Stimulated activated naive CD8-positive, alpha-beta T cell treated with anti-CD3 and anti-CD28 coated beads, Interleukin-15, Interleukin-2, amounts not matched to agents 100 U/mL and 50 U/mL, for 24 hours (primary cell): ENCODE data around the gene ADPRH.
"Not testable (repeated sequence)": the region's sequence is repeated elsewhere in the genome, so short reads cannot be mapped to it uniquely, and the experiment has no call there.

Experiments used
- ATAC-seq: fragments of 150-1000 bp; cut with Tn5 transposase; one replicate; pipeline ENCODE4 v1.10.0; 2021
- DNase-seq: peaks from one replicate; pipeline ENCODE4 v3.0.0; 2021

ADPRH gene

DNA sequence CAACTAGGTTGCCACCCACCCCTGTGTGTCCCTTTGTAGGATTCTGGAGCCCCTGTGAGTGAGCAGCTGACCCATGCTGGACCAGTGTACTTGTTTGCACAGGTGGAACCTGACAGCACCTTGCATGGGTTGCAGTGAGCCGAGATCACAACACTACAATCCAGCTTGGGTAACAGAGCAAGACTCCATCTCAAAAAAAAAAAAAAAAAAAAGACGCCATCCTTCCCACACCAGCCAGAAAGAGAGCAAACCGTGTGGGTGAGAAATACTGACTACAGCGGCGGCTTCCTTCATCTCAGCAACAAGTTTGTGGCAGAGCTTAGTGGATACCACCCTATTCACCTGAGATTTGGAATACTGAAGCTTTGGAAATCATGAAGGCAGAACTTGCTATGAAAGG lies 19.1 kb upstream of the ADPRH start:
- DNase-seq (no peak), ATAC-seq (no peak)

DNA sequence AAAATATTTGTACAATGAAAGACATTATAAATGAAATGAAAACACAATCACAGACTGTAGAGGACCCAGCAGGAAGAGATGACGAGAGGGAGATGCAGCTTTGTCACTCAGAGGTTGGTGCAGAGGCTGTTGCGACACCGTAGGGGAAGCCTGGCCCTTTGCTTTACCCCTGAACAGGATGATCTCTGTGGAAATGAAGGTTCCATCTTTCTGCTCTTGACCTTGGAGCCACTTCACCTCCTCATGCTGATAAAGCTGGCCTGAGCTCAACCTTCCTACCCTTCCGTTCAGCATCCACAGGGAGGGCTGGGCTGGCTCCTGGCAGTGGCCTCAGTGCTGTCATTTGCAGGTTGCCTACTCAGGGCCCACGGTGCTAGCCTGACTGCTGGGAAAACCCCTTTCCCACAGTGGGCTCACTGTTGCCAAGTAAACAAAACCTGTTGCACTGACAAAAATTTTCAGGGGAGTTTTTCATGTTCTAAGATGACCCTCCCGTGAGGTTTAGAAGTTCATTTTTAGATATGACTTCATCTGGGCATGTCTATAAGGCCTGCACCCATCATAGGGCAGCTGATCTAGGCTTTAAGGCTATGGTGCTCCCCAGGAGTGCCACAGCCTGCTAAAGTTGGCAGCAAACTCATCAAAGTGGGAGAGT lies 16.9 kb upstream of the ADPRH start:
- DNase-seq (peak; percentile 64), ATAC-seq (peak; percentile 91)

DNA sequence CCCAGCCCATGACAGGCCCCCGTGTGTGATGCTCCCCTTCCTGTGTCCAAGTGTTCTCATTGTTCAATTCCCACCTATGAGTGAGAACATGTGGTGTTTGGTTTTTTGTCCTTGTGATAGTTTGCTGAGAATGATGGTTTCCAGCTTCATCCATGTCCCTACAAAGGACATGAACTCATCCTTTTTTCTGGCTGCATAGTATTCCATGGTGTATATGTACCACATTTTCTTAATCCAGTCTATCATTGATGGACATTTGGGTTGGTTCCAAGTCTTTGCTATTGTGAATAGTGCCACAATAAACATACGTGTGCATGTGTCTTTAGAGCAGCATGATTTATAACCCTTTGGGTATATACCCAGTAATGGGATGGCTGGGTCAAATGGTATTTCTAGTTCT lies 16.0 kb upstream of the ADPRH start:
- ATAC-seq, DNase-seq: not testable (repeated sequence)

DNA sequence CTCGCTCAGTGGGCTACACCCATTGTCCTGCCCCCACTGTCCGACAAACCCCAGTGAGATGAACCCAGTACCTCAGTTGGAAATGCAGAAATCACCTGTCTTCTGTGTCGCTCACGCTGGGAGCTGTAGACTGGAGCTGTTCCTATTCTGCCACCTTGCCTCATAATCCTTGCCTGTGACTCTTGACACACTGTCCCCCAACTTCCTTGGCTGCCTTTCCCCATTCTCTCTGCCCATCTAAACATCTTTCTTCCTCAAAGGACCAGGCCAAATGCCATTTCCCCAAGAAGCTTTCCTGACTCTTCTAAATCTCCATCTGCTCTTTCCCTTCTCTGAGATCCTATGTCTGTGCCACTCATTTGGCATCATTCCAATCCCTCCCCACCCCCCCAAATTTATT lies 10.1 kb upstream of the ADPRH start:
- no peak for DNase-seq
- ATAC-seq = no peak

DNA sequence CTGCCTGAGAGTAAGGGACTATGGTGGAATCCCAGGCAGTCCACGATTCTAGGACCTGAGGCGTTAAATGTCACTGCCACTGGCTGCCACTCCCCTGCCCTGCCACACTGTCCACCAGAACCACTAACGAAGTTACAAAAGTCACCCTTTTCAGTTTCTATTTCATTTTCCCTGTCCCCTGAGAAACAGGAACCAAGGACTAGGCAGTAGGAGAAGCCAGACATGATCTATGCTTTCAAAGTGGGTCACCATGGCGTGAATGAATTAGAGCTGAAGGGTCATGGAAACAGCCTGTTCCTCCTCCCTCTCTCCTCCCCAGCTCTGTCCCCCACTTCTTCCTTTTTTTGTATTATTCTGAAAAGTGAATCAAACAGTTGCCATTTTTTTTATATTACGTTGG lies 9.1 kb upstream of the ADPRH start:
- DNase-seq (no peak), ATAC-seq (no peak)

DNA sequence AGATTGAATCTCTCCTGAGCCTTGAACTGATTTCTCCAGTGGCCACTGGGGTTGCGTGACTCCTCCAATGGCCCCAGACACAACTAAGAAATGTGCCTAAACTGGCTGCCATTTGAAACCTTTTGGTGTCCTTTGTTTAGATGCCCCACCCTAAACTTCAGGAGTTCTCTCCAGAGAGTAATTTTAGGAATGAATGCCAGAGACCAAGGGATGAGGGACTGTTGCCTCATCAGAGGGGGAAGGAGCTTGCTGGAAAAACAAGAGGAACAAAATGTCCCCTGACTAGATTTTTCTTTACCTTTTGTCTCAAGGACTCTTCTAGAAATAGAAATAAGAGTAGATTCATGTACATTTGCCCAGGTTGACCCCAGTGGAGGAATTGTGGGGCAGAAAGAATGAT lies 8.1 kb upstream of the ADPRH start:
- DNase-seq (no peak), ATAC-seq (no peak)

DNA sequence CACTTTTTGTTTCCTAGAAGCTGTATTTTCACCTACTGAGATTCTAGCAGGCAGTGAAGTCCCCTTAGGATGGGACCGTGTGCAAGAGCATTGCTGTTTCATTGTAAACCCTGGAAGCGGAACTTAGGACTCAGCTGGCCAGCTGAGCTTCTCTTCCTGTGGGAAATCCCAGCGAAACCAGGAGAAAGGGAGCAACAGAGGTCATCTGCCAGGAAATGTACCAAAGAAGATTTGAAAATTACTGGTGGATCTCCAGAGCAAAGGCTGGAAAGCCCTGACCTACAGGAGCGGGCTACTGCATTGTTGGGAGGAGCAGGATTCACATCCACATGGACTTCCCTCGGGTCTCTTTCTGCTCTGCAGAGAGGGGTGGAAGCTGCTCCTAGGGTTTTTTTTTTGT lies 7.6 kb upstream of the ADPRH start:
- ATAC-seq = no peak
- no peak for DNase-seq

DNA sequence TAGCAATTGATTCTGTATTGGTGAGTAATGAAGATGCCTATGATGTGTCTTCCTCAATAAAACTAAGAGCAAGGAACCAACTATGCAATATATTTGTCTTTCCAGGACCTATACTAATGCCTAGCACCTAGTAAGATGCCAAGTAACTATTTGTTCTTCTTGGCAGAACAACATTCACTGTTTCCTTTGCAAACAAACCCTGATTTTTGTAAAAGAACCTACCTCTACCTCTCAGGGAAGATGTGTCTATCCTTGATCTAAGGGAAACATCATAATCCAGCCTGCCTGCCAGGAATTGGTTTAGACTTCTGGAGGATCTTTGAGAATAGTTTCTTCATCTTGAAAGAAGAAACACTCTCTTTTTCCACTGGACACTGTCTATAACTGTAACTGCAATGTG lies 3.8 kb upstream of the ADPRH start:
- ATAC-seq (no peak), DNase-seq (no peak)

DNA sequence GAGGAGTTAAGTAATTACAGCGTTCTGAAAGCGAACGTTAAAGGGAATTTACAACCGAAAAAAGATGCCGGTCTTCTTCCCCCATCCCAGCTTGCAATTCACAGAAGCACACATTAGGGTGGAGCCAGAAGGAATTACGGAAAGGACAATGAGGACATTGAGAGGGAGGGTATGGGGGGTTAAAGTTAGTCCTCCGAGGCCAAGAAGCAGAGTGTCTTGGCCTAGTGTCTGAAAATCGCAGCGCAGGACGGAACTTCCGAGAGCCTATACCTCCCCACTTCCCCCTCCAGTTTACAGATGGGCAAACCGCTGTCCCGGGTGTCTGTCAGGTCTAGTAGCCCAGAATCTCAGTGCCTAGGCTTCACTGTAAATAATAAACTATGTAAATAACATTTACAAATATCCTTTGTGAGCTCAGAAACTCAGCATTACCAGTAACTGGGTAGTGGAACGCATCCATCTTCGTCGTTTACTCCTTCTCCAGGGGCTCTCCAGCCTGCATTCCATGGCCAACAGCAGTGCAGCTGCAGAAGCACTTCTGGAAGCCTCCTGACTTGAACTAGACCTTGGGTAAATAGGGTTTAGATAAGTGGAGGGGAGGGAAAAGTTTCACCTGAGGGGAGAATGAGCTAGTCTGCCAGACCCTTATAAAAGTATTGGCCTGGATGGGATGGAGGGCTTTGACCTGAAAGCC lies 922 bp downstream of the ADPRH start:
- DNase-seq (no peak), ATAC-seq (peak; percentile 35)

DNA sequence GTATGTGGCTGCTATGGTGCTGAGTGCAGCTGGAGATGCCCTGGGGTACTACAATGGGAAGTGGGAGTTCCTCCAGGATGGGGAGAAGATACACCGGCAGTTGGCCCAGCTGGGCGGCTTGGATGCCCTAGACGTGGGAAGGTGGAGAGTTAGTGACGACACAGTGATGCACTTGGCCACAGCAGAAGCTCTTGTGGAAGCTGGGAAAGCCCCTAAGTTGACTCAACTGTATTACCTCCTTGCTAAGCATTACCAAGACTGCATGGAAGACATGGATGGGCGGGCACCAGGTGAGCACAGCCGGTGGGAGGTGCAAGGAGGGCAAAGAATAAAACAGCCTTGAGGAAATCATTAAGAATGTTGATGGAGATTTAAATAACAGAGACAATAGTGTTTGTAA lies 2.9 kb downstream of the ADPRH start:
- ATAC-seq (peak; percentile 83), DNase-seq (peak; percentile 38)

DNA sequence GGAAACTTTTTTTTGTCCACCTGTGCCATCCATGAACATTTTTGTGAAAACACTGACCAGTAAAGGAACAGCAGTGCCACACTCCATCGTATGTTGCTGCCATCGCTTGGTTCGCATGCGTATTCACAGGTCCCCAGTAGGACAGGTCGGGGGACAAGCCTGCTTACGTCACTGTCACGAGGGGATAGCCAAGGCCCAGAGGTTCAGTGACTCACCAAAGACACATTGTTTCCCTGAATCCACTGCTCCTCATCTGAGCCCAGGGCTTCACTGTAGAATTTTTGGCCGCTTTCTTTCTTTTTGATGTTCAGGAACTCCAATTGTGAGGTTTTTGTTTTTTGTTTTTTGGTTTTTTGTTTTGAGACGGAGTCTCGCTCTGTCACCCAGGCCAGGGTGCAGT lies 5.9 kb downstream of the ADPRH start:
- ATAC-seq (no peak), DNase-seq (no peak)

DNA sequence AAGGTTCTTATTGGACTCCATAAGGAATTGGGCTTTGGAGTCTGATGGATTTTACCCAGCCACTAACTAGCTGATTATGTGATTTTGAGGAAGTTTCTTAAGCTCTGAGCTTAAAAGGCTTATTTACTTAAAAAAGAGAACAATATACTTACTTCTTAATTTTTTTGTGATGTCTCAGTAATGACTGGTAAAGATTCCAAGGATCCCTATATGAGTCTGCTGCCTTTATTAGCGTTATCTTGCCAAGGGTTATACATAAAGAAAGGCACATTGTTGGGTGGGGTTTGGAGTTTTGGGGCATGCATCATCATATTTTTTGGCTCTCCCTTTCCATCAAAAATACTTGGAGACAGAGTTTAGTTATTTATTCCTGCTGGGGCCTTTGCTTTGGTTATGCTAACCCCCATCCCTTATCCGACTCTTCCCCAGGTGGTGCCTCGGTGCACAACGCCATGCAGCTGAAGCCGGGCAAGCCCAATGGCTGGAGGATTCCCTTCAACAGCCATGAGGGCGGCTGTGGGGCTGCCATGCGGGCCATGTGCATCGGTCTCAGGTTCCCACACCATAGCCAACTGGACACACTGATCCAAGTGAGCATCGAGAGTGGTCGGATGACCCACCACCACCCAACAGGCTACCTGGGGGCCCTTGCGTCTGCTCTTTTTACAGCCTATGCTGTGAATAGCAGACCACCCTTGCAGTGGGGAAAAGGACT lies 6.7 kb downstream of the ADPRH start:
- DNase-seq (no peak), ATAC-seq (no peak)

DNA sequence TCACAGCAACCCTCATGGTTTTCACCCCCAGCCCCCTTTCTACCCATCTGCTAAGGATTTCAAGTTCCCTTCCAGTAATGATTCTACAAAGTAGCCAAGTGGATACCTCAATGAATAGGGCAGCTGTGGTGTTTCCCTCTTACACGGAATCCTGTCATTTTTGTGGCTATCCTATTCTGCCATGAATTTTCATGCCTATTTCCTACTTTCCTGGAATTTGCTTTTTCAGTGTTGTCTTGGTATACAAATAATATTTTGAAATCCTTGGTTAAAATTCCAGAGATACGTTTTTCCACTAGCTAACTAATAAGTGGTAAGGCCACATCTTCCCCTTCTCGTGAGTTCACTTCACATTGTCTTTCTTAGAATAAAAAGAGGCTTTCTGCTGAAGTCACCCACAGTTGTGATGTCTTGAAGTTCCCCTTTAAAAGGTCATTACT lies 7.5 kb downstream of the ADPRH start:
- ATAC-seq (no peak), DNase-seq (no peak)

DNA sequence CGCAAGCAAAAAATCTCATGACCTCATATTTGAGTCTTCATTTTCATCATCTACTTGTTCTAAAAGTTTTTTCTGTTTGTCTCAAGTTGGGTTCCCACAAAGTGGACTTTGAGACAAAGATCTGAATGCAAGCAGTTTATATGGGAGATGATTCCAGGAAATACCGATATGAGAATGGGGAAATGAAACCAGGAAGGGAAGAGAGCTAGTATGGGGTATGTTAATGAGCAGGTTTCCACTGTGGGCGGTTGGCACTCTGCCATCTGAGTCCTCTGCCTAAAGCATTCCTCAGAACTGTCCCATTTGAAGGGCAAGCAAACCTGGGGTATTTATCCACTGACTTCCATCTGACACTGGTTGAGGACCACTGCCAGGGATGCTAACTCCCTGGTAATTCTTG lies 8.8 kb downstream of the ADPRH start:
- DNase-seq (peak; percentile 63), ATAC-seq (peak; percentile 33)

DNA sequence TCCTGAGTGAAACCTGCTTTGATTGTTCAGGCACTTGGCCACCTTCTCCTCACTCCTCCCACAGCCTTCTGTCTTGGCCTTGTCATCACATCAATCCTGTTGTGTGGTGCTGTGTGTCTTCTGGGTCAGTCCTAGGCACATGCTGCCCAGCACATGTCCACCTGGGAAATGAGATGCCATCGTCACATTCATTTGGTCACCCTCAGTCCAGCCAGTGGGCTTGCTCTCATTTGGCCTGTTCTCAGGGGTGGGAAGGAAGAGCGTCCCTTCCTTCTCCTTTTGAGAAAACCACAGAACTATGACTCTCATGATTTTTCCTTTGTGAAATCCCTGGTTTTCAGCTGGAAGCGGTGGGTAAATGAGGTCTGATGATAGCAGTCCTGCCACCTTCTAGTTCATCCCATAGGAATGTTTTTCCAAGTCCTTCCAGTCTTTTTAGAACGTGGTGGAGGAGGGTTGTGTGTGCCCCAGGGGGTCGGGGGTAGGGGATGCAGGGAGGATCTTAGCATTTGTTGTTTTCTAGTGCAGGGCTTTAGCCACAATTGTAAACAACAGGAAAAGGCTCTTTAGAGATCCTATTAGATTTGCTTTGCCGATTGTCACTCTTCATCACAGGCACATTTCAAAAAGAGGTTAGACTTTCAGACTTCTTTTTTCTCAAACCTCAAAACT lies 9.9 kb downstream of the ADPRH start:
- DNase-seq (no peak), ATAC-seq (no peak)

DNA sequence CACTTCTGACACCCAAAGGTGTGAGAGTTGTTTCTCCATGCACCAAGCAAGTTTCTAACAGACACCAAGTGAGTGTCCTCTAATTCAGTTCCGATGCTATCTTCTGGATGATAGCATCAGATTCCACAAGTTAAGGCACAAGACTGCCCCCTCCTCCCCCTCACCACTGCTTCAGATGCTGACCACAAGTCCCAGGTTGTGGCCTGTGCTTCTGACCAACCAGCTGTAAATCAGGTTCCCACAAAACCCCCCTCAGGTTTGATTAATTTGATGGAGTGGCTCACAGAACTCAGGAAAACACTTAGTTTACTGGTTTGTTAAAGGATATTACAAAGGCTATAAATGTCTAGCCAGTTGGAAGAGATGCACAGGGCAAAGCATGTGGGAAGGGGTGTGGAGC lies 11.4 kb downstream of the ADPRH start:
- no peak for DNase-seq

DNA sequence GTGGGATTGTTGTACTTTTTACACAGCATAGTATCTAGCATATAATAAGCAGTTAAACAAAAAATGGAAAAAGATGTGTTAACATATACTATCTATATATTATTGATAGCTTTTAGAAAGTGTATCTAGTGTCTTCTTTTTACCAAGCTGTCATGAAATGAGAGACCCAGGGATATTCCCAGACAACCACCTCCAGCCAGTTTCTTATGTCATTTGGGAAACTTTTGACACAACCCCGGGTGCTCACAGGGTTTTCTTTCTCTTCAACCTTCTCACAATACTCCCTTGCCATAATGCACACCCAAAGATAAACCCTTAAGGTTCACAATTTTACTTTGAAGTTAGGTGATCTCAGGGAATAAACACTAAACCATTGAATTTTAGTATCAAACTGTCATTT lies 13.6 kb downstream of the ADPRH start:
- ATAC-seq = no peak
- DNase-seq = no peak

More for the DNA sequence above, 11.4 kb downstream of the ADPRH start:
- ATAC-seq = no peak

DNA sequence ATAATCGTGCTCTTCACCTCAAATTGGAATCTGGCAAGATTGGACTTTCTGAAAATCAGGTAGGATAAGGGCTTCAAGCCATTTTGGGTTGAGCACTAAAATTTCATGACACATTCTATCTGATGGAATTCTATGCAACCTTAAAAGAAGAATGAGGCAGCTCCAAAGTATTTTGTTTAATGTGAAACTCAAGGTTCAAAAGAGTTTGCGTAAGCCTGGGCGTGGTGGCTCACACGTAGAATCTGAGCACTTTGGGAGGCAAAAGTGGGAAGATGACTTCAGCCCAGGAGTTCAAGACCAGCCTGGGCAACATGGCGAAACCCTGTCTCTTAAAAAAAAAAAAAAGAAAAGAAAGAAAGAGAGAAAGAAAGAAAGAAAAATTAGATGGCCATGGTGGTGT lies 14.8 kb downstream of the ADPRH start:
- no peak for DNase-seq
- no peak for ATAC-seq

DNA sequence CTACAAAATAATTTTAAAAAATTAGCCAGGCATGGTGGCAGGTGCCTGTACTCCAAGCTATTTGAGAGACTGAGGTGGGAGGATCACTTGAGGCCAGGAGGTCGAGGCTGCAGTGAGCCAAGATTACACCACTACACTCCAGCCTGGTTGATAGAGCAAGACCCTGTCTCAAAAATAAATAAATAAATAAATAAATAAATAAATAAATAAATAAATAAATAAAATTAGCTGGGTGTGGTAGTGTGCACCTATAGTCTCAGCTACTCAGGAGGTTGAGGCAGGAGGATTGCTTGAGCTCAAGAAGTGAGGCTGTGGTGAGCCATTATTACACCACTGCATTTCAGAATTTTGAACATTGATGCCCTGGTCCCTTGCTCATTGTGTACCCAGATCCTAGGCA lies 15.6 kb downstream of the ADPRH start:
- ATAC-seq, DNase-seq: not testable (repeated sequence)

DNA sequence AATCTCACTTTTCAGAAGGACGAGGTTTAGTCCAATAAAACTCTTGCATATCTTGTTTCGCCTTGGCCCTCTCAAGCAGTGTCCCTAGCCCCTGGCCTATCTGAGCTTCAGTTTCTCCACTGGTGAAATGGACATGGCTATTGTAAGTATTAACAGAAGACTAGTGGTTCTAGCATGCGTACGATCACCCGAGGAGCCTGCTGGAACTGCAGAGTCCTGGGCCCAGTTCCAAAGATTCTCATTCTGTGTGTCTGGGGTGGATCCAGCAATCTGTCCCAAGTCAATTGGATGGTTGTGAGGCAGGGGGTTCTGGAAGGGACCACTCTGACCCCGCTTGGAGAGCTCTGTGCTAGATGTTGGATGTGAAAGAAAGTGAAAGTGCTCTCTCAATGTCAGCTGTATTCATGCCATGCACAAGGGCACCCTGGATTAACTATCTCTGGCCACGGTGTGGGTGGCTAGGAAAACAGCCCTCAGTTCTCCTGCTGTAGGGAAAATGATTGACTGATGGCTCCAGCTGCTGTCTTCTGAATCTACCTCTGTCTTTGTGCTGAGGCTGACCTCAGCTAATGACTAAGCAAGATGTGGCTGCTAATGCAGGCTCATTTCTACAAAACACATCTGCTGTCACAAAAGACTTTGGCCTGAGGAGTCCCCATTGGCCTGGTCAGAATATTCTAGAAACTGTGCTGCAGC lies 16.5 kb downstream of the ADPRH start:
- no peak for ATAC-seq

DNA sequence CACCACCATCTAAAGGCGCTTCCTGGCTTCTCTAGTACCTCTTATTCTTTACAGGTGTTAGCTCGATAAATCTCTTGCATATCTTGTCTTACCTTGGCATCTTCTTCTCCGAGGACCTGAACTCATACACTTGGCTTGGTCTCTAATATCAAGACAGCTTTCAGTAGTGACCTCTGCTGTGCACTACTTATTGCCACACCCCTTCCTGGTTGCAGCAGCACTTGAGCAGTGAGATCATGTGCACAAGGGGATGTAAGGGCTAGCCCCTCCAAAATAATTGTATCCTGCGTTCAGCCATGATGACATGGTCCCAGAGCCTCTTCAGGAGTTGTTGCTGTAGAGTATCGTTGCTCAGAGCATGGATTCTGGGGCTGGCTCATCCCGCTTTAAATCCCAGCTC lies 17.1 kb downstream of the ADPRH start:
- no peak for DNase-seq
- ATAC-seq = no peak

More for the DNA sequence above, 16.5 kb downstream of the ADPRH start:
- no peak for DNase-seq
